Glomerular visceral epithelial cell (primary cell): ENCODE results near the gene S100A13.

Experiments used
- DNase-seq: peaks from one replicate; pipeline ENCODE4 v3.0.0-alpha.2; 2016; ENCODE audit errors: extremely low spot score

S100A13 gene

DNA sequence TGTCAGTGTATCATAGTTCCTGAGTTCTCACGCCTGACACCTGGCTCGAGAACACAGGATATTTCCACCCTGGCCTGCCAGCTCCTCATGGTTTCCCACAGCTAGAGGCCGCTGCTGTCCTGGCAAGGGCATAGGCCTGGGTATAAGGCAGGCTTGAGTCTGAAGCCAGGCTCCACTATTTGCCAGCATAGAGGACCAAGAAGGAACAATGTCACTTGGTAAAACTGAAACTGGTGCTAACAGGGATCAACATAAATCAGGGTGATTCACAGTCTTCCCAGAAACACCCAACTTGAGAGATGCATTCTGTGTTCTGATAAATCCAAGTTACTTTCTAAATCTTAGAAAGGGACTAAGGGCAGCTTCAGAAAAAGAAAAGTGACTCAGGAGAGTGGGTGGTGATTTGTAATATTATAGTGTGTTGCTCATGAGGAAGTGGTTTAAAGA, 54.7 kb downstream of the S100A13 start:
- DNase-seq = peak; percentile 88

DNA sequence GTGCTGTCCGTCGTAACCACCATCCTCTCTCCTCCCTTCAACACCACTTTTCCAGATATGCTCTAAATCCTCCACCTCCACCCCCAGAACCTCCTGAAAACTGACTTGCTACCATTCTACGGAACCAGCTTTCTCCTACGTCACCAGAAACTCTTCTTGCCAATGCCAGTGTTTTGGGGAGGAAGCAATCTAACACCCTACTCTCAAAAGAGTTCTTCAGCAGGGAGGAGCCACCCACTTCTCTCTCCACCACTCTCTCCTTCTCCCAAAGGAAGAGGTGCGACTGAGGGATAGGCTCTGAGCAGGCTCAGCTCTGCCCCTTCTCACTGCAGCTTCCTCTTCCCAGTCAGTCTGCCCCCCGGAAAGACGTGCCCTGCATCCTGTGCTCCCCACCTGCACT, 55.6 kb downstream of the S100A13 start:
- no peak for DNase-seq

DNA sequence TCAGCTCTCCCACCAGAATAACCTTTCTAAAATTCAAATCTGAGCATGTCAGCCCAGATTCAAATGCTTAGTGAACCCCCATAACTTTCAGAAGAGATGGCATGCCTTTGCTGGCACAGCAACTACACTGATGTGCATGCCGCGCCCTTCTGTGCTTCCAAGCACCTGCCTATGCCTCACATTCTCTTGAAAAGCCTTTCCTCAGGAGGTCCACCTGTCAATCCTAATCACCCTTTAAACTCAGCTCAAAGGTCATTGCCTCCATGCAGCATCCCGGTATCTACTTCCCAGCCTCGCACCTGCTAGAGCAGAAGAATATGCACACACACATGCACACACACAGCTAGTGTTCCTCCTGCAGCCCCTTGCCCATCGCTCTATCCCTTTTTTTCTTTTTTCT, 56.4 kb downstream of the S100A13 start:
- DNase-seq = no peak

DNA sequence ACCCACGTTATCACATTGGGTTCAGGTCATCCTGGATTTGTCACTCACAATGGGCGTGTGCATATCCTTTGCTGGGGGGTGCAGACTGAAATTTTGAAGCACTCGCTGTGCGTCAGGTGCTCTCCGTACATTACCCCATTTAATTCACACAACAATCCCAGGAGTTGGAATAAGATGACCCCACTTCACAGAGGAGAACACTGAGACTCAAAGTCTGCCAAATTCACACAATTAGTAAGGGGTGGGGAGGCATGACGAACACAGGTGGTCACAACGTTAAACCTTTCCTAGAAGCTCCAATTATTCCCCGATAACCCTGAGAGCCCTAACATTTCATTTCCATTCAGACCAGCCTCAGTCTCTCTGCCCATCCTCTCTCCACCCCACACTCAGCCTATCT, 57.8 kb downstream of the S100A13 start:
- DNase-seq = no peak
